NCI-H1105 (cell line): ENCODE data around the gene BCL11B.

Experiments
- DNase-seq: peaks from one replicate; lab custom pipeline; 2025; lab: John Stamatoyannopoulos, UW

Gene BCL11B

GRCh38 chr14:99286761-99287160, 14.8 kb upstream of the BCL11B start:
- DNase-seq, result no peak

- no peak for DNase-seq
Measured at GRCh38 chr14:99284254-99285004, 12.4 kb upstream of the BCL11B start.

DNA sequence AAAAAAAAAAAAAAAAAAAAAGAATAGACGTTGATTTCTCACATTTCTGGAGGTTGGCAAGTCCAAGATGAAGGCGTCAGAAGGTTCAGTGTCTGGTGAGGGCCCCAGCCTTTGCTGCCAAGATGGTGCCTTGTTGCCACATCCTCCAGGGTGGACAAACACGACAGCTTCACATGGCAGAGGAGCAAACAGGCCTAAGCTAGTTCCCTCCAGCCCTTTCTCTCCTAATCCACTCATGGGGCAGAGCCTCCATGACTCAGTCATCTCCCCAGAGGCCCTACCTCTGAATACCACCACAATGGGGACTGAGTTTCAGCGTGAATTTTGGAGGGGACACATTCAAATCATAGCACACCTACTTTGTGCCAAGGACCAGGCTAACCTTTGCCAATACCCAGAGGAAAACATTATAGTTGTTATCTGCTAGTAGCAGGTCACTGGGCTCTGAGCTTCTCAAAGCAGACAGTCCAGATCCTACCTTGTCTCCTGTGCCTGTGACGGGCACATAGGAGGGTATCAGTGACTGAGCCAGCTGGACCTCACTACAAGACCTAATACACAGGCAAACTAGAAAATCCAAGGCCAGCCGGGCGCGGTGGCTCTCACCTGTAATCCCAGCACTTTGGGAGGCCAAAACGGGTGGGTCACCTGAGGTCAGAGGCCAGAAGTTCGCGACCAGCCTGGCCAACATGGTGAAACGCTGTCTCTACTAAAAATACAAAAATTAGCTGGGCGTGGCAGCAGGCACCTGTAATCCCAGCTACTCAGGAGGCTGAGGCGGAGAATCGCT, 10.5 kb upstream of the BCL11B start:
- DNase-seq, result no peak

GRCh38 chr14:99281396-99281795, 9.4 kb upstream of the BCL11B start:
- DNase-seq, result no peak

DNA sequence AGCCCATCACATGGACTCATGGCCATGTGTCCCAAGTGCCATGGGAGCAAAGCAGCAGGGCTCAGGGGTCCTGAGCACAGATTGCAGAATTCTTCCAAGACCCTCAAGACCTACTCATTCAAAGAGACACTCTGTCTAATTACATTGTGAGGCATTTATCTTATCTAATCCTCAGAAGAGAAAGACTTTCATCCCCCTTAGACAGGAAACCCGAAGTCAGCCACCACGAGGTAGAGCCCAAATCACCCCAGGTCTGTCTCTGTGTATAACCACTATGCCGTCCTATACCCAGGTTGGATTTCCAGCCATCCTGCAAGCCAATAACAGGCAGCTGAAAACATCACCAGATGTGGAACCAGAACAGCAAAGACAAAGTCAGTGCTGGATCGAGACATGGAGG, 8.9 kb upstream of the BCL11B start:
- DNase-seq, result no peak

DNA sequence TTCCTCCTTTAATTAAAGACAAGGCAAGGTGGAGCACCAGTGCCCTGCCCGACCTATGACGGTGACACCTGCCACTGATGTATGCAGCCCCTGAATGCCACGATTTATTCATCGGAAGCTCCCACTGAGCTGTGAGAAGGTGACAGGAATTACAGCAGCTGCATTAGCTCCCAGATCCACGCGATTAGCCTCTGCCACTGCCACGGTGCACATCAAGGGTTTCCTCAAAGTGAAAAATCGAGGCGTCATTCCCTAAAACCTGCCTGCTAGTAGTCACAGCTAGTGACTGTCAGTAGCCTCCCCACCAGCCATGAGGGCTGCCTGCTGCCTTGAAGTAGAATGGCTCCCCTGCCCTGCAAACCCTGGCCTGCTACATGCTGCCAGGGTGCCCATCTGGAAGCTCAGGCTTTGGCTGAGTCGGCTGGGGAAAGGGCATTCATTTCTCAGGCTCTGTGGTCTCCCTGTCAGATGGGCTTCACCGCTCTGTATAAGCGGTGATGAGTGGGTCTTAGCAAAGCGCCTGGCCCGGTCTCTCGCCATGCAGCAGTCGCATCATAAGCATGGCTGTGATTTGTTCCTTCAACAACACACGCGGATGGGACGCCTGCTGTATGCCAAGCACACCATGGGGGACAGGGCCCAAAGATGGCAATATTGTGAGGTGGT, 8.2 kb upstream of the BCL11B start:
- no peak for DNase-seq

DNA sequence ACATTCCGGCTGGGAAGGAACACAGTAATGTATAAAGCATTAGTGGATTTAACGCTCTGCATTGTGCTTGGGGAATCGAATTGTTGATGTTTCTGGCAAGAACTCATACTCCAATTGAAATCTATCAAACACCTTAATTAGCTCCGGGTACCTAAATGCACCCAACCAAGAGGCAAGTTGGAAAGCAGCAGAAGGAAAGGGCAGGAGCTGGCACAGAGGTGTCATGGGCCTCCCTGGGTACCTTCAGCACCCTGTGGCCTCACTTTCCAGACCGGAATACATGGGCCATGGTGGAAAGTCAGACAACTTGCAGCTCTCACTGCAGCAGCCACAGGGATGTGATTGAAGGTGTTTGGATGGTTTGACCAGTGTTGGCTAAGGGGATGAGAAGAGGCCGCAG, 6.8 kb upstream of the BCL11B start:
- no peak for DNase-seq

DNA sequence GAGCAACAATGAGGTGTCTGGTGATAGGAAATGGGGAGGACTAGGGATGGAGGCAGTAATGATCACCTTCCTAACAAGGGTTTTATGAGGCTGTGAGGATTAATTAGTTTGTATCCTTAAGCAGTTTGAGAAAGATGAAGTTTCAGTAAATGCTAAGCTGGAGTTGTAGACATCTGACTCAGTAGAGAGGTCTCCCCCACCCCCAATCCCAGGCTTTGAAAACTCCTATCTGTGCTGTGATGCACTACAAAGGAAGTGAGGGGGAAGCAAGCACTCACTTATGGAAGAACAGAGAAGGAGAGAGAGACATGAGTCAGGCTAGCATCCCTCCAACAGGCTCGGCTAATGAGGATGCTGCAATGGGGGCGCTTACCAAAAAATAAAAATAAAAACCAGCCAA, 5.5 kb upstream of the BCL11B start:
- DNase-seq, result no peak

- no peak for DNase-seq
Measured at GRCh38 chr14:99276482-99276881, 4.5 kb upstream of the BCL11B start.

GRCh38 chr14:99275222-99275584, 3.2 kb upstream of the BCL11B start:
- no peak for DNase-seq

DNA sequence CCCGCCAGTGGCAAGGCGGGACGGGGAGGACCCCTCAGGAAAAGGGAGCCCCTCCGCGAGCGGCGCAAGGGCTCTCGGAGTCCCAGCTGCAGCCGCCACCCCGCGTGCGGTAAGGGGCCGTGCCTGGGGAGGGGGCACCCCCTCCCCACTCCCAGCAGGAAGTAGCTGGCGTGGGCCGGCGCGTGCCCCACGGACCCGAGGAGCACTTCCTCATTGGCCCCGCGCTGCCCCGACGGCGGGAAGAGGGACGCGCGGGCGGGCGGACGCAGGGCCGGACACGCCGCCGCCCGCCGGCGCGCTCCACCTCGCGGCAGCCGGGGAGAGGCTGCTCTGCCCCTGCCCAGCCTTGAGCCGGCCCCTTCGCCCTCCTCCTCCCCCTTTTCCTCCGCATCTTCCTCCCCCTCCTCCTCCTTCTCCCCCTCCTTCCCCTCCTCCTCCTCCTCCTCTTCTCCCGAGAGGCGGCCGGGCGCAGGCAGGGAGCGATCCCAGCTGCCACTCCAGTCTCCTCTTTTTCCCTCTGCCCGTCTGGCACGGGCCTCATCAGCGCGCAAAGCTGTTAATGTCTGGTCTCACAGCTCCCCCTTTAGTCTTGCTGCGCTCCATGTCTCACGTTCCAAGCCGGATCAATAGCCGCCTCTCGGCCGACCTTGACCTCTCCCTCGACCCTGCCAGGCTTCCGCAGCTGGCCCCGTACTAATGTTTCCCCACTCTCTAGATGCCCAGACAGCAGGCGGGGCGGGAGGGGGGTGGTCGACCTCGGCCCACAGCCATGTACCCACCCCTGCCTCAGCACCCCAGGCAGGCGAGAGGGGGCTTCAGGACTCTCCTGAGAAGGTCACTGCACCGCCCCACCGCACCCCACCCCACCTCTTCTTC, 2.6 kb upstream of the BCL11B start:
- peak; percentile 96 for DNase-seq

DNA sequence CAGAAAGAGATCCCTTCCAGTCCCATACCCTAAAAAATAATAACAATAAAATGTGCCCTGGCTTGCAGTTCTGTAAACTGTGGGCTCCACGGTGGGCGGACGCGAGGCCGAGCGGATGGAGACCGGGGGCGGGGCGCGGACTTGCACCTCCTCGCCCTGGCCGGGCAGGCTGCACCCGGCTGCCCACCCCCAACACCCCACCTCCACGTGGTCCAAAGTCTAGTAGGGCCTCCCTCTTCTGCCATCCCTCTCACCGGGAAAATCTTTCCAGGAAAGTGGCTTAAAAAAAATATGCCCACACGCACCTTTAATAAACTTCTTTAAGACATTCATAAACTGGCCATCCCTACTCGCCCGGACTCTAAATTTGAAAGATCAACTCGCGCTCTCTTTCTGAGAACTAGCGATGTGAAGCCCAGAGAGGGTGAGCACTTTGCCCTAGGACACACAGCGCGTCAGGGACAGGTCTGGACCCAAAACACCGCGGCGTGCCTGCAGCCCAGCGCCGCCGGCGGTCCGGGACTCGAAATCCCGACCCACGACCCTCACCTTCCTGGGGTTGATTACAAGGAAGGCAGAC, 1.9 kb upstream of the BCL11B start:
- DNase-seq, result peak; percentile 39

- peak; percentile 69 for DNase-seq
Measured at GRCh38 chr14:99272899-99273765, 1.1 kb upstream of the BCL11B start.

- peak; percentile 51 for DNase-seq
Measured at GRCh38 chr14:99272632-99272898, 568 bp upstream of the BCL11B start.

GRCh38 chr14:99271221-99271941, 616 bp downstream of the BCL11B start:
- DNase-seq, result peak; percentile 8

DNA sequence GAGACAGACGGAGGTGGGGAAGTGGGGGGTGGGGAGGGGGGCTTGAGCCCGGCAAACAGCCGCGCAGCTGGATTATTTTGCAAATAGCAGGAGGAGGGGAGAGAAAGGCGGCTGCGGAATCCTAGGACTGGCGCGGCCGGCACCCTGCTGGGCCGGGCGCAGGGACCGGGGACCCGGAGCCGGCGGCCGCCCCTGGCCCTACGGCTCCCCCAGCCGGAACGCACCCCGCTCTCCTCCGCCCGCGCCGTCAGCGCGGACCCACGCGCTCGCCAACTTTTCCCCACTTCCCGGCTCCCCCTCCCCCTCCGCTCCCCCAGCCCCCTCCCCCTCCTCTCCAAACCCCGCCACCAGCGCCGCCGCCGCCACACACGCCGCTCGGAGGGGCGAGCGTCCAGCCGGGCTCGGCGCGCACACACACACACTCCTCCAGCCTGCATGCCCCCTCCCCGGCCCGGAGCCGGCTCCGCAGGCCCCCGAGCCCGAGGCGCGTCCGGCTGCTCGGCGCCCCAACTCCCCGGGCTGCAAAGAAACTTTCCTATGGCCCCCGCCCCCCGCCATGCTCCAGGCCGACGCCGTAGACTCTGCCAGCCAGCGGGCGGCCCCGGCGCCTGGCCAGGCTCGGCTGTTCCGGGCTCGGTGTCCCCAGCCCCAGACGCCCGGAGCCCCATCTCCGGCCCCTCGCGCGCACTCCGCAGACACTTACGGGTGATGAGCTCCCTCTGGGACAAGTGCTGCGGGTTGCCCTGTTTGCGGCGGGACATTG, 1.4 kb downstream of the BCL11B start:
- peak; percentile 52 for DNase-seq

GRCh38 chr14:99268810-99269707, 2.9 kb downstream of the BCL11B start:
- peak; percentile 26 for DNase-seq
